H9 (cell line): ENCODE results near the gene SPINK13. TPM values are rescaled to one million over a fixed set of nuclear protein-coding genes. Genes with fewer than 3 reads are reported as not detected.

ENCODE experiments used
- DNase-seq: peaks from one replicate; pipeline ENCODE4 v3.0.0-alpha.2; 2017
- H2AFZ ChIP-seq: one replicate; pipeline ENCODE4 v1.6.1; 2013; ENCODE audit warnings: mild to moderate bottlenecking, low read length, control low read depth, moderate library complexity
- H2AK5ac ChIP-seq: 2 replicates; pipeline ENCODE4 v1.6.1; 2013; ENCODE audit warnings: low read length, control low read depth, mixed read lengths; ENCODE audit not compliant: insufficient read length
- H2BK120ac ChIP-seq: one replicate; pipeline ENCODE4 v1.6.1; 2013; ENCODE audit warnings: low read depth, mild to moderate bottlenecking, low read length, control low read depth, inconsistent platforms; ENCODE audit not compliant: poor library complexity, severe bottlenecking
- H2BK12ac ChIP-seq: 2 replicates; pipeline ENCODE4 v1.6.1; 2013; ENCODE audit warnings: low read length, control low read depth, mixed read lengths, low read depth; ENCODE audit not compliant: insufficient read length
- H2BK15ac ChIP-seq: 2 replicates; pipeline ENCODE4 v1.6.1; 2013; ENCODE audit warnings: low read depth, low read length, control low read depth
- H2BK20ac ChIP-seq: one replicate; pipeline ENCODE4 v1.6.1; 2013; ENCODE audit warnings: low read depth, mild to moderate bottlenecking, low read length, control low read depth, inconsistent platforms; ENCODE audit not compliant: poor library complexity, severe bottlenecking
- H2BK5ac ChIP-seq: 2 replicates; pipeline ENCODE4 v1.6.1; 2013; ENCODE audit warnings: low read length, control low read depth, mixed read lengths; ENCODE audit not compliant: insufficient read length
- H3K14ac ChIP-seq: 2 replicates; pipeline ENCODE4 v1.6.1; 2013; ENCODE audit warnings: low read length, control low read depth; ENCODE audit not compliant: insufficient read depth
- H3K18ac ChIP-seq: 2 replicates; pipeline ENCODE4 v1.6.1; 2013; ENCODE audit warnings: low read depth, mild to moderate bottlenecking, mixed read lengths, low read length, control low read depth; ENCODE audit not compliant: insufficient read length
- H3K23ac ChIP-seq: 2 replicates; pipeline ENCODE4 v1.6.1; 2013; ENCODE audit warnings: low read length, control low read depth, mixed read lengths, low read depth; ENCODE audit not compliant: insufficient read length
- H3K23me2 ChIP-seq: 2 replicates; pipeline ENCODE4 v1.6.1; 2013; ENCODE audit warnings: low read depth, mild to moderate bottlenecking, mixed read lengths, low read length, control low read depth; ENCODE audit not compliant: insufficient read length, poor library complexity, severe bottlenecking
- H3K27ac ChIP-seq: 2 replicates; pipeline ENCODE4 v1.5.1; 2013; ENCODE audit warnings: low read length, control low read depth, mixed read lengths, low read depth; ENCODE audit not compliant: insufficient read length
- H3K27me3 ChIP-seq: 2 replicates; pipeline ENCODE4 v1.6.1; 2013; ENCODE audit warnings: low read length, control low read depth, inconsistent platforms; ENCODE audit not compliant: insufficient read depth
- H3K4ac ChIP-seq: 2 replicates; pipeline ENCODE4 v1.6.1; 2013; ENCODE audit warnings: low read depth, mild to moderate bottlenecking, control low read depth, inconsistent platforms, low read length, moderate library complexity
- H3K4me1 ChIP-seq: 2 replicates; pipeline ENCODE4 v1.6.1; 2013; ENCODE audit warnings: low read length, control low read depth, inconsistent platforms; ENCODE audit not compliant: insufficient read depth
- H3K4me2 ChIP-seq: 2 replicates; pipeline ENCODE4 v1.6.1; 2013; ENCODE audit warnings: low read length, control low read depth, mixed read lengths; ENCODE audit not compliant: insufficient read length, insufficient read depth
- H3K56ac ChIP-seq: 2 replicates; pipeline ENCODE4 v1.6.1; 2013; ENCODE audit warnings: low read depth, mild to moderate bottlenecking, mixed read lengths, low read length, control low read depth; ENCODE audit not compliant: insufficient read length
- H3K79me1 ChIP-seq: 2 replicates; pipeline ENCODE4 v1.6.1; 2013; ENCODE audit warnings: low read depth, mild to moderate bottlenecking, moderate library complexity, low read length, control low read depth, inconsistent platforms; ENCODE audit not compliant: insufficient read depth, poor library complexity, severe bottlenecking
- H3K79me2 ChIP-seq: 2 replicates; pipeline ENCODE4 v1.6.1; 2013; ENCODE audit warnings: low read length, control low read depth, inconsistent platforms; ENCODE audit not compliant: insufficient read depth
- H3K9ac ChIP-seq: 2 replicates; pipeline ENCODE4 v1.6.1; 2013; ENCODE audit warnings: low read length, control low read depth, mixed read lengths; ENCODE audit not compliant: insufficient read length; ENCODE audit errors: extremely low read depth
- H3K9me3 ChIP-seq: one replicate; pipeline ENCODE4 v1.6.1; 2013; ENCODE audit warnings: low read depth, low read length, inconsistent platforms; ENCODE audit not compliant: control insufficient read depth
- H3T11ph ChIP-seq: one replicate; pipeline ENCODE4 v1.6.1; 2013; ENCODE audit warnings: mild to moderate bottlenecking, low read length, control low read depth, inconsistent platforms
- H4K20me1 ChIP-seq: one replicate; pipeline ENCODE4 v1.6.1; 2013; ENCODE audit not compliant: control insufficient read depth, insufficient read length, insufficient read depth
- H4K5ac ChIP-seq: 2 replicates; pipeline ENCODE4 v1.6.1; 2013; ENCODE audit warnings: low read depth, mild to moderate bottlenecking, mixed read lengths, low read length, control low read depth; ENCODE audit not compliant: insufficient read length
- H4K8ac ChIP-seq: replicated peaks from 2 replicates; pipeline ENCODE4 v1.6.1; 2013; ENCODE audit warnings: low read length, control low read depth, mixed read lengths, low read depth; ENCODE audit not compliant: insufficient read length
- H4K91ac ChIP-seq: 2 replicates; pipeline ENCODE4 v1.6.1; 2013; ENCODE audit warnings: low read depth, mild to moderate bottlenecking, moderate library complexity, mixed read lengths, low read length, control low read depth; ENCODE audit not compliant: insufficient read length
- H3K27ac Mint-ChIP-seq, 3 experiments: 2 replicates in 2 of 3; 3 replicates in 1 of 3; pipeline ENCODE4 v1.8.0; 2020 to 2021; ENCODE audit warnings: mixed read lengths in 3 of 3, mild to moderate bottlenecking in 1 of 3, moderate library complexity in 1 of 3
- H3K27me3 Mint-ChIP-seq: 2 replicates; pipeline ENCODE4 v1.8.0; 2021; ENCODE audit warnings: low read depth, mild to moderate bottlenecking, moderate library complexity, mixed read lengths
- H3K36me3 Mint-ChIP-seq, 3 experiments: 2 replicates in 2 of 3; 3 replicates in 1 of 3; pipeline ENCODE4 v1.8.0; 2020 to 2021; ENCODE audit warnings: low read depth in 3 of 3, mixed read lengths in 3 of 3; ENCODE audit not compliant: insufficient read depth in 1 of 3
- H3K4me1 Mint-ChIP-seq, 2 experiments: 2 replicates each; pipeline ENCODE4 v1.8.0; 2020; ENCODE audit warnings: mixed read lengths in 2 of 2
- H3K4me3 Mint-ChIP-seq, 2 experiments: 2 replicates in 1 of 2; 3 replicates in 1 of 2; pipeline ENCODE4 v1.8.0; 2020 to 2021; ENCODE audit warnings: mild to moderate bottlenecking in 2 of 2, mixed read lengths in 2 of 2, moderate library complexity in 1 of 2
- H3K9me3 Mint-ChIP-seq, 2 experiments: 2 replicates in 1 of 2; 3 replicates in 1 of 2; pipeline ENCODE4 v1.8.0; 2020; ENCODE audit warnings: mild to moderate bottlenecking in 2 of 2, mixed read lengths in 2 of 2, moderate library complexity in 1 of 2
- total RNA-seq: library from RNA; stranded (reverse); gene quantifications from 2 replicates; pipeline ENCODE4 v1.2.1, GENCODE V29; 2021
- TF ChIP-seq, protein P1 (sequence below): fragments of 200-600 bp; sonication (generic); conservative IDR thresholded peaks from 3 replicates; pipeline ENCODE4 v1.8.0; 2021; ENCODE audit warnings: antibody characterized with exemption, mild to moderate bottlenecking

SPINK13 gene
- total RNA-seq, 1 experiment from 2014 or later: not detected

DNA sequence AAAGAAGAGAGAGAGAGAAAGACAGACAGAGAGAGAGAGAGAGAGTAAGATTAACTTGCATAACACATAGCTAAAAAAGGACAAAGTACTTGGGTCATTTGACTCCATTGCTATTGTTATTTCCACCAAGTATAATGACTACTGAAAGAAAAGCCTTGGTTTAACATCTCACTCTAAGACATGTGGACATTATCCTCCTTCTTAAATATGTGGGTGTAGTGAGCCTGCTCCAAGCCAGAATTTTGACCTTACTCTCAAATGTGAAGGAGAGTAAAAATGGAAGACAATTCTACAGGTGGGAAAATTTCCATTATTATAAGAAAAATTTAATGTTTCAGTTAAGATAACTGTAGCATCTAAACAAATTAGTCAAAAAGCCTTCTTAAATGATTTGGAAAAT, 38.8 kb upstream of the SPINK13 start:
- TF ChIP-seq, protein P1, sequence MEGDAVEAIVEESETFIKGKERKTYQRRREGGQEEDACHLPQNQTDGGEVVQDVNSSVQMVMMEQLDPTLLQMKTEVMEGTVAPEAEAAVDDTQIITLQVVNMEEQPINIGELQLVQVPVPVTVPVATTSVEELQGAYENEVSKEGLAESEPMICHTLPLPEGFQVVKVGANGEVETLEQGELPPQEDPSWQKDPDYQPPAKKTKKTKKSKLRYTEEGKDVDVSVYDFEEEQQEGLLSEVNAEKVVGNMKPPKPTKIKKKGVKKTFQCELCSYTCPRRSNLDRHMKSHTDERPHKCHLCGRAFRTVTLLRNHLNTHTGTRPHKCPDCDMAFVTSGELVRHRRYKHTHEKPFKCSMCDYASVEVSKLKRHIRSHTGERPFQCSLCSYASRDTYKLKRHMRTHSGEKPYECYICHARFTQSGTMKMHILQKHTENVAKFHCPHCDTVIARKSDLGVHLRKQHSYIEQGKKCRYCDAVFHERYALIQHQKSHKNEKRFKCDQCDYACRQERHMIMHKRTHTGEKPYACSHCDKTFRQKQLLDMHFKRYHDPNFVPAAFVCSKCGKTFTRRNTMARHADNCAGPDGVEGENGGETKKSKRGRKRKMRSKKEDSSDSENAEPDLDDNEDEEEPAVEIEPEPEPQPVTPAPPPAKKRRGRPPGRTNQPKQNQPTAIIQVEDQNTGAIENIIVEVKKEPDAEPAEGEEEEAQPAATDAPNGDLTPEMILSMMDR: no peak
- no peaks in the 10 kb centered on the region for H3K27me3 ChIP-seq
- H3K23me2 ChIP-seq: no peaks in the 10 kb centered on the region
- no peak overlapping the region for H3K4me2 ChIP-seq
- H4K20me1 ChIP-seq: no peaks in the 10 kb centered on the region
- no peaks in the 10 kb centered on the region for H3K9me3 ChIP-seq
- no peak overlapping the region for H3K9ac ChIP-seq
- H2BK120ac ChIP-seq: no peak overlapping the region
- no peak overlapping the region for H3K23ac ChIP-seq
- no peak overlapping the region for H2BK20ac ChIP-seq
- H2BK15ac ChIP-seq: no peak overlapping the region
- H3K79me2 ChIP-seq: no peaks in the 10 kb centered on the region
- Mint-ChIP-seq H3K4me3 (peak overlapping the region; percentile 5 to 38; a peak in 1 of 5 replicates), H3K27ac (no peak overlapping the region), H3K27me3 (no peaks in the 10 kb centered on the region), H3K4me1 (peaks cover 13 to 14% of the 10 kb centered on the region in 2 experiments), H3K9me3 (peaks cover 0 to 3% of the 10 kb centered on the region in 2 experiments; a peak in 1 of 5 replicates), H3K36me3 (peaks cover 1 to 5% (median 5%) of the 10 kb centered on the region in 3 experiments; a peak in 5 of 7 replicates)
- no peak overlapping the region for H4K5ac ChIP-seq
- H3T11ph ChIP-seq: no peak overlapping the region
- no peak overlapping the region for H4K8ac ChIP-seq
- DNase-seq: no peak
- H3K79me1 ChIP-seq: no peaks in the 10 kb centered on the region
- no peaks in the 10 kb centered on the region; the same call in 1 of the 2 replicates for H3K4me1 ChIP-seq
- no peak overlapping the region for H3K18ac ChIP-seq
- no peak overlapping the region for H2BK5ac ChIP-seq
- H4K91ac ChIP-seq: no peak overlapping the region
- no peak overlapping the region for H2AFZ ChIP-seq
- no peak overlapping the region for H3K4ac ChIP-seq
- H2AK5ac ChIP-seq: no peak overlapping the region
- no peak overlapping the region for H3K14ac ChIP-seq
- H3K56ac ChIP-seq: no peak overlapping the region
- no peak overlapping the region for H3K27ac ChIP-seq
- no peak overlapping the region for H2BK12ac ChIP-seq
